ENCODE measurements around the gene ARSH.
"Not testable (repeated sequence)": the region's sequence is repeated elsewhere in the genome, so short reads cannot be mapped to it uniquely, and the experiment has no call there.

The ARSH gene

GRCh38 chrX:2967012-2967411 lies 39.3 kb upstream of the ARSH start:
- no peak for DNase-seq (ENCODE audit: low spot score)
- in situ Hi-C loops (cut with MboI; ENCODE audit: low sequenced_read_pairs, unreplicated experiment): no loop called here
- TF ChIP-seq, protein P1, sequence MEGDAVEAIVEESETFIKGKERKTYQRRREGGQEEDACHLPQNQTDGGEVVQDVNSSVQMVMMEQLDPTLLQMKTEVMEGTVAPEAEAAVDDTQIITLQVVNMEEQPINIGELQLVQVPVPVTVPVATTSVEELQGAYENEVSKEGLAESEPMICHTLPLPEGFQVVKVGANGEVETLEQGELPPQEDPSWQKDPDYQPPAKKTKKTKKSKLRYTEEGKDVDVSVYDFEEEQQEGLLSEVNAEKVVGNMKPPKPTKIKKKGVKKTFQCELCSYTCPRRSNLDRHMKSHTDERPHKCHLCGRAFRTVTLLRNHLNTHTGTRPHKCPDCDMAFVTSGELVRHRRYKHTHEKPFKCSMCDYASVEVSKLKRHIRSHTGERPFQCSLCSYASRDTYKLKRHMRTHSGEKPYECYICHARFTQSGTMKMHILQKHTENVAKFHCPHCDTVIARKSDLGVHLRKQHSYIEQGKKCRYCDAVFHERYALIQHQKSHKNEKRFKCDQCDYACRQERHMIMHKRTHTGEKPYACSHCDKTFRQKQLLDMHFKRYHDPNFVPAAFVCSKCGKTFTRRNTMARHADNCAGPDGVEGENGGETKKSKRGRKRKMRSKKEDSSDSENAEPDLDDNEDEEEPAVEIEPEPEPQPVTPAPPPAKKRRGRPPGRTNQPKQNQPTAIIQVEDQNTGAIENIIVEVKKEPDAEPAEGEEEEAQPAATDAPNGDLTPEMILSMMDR (IDR thresholded peaks at IDR 0.05; ENCODE audit: borderline replicate concordance, control extremely low read depth, extremely low read depth, insufficient read depth, missing control alignments): no peak

GRCh38 chrX:2967584-2967983 lies 38.8 kb upstream of the ARSH start:
- TF ChIP-seq, protein P1 (IDR thresholded peaks at IDR 0.05; ENCODE audit: borderline replicate concordance, control extremely low read depth, extremely low read depth, insufficient read depth, missing control alignments): no peak
- DNase-seq (ENCODE audit: low spot score): no peak
- in situ Hi-C loops (cut with MboI; ENCODE audit: low sequenced_read_pairs, unreplicated experiment): no loop called here

GRCh38 chrX:2967998-2968909 lies 38.1 kb upstream of the ARSH start:
- in situ Hi-C loops (cut with MboI; ENCODE audit: low sequenced_read_pairs, unreplicated experiment): no loop called here
- DNase-seq (ENCODE audit: low spot score): no peak
- TF ChIP-seq, protein P1 (IDR thresholded peaks at IDR 0.05; ENCODE audit: borderline replicate concordance, control extremely low read depth, extremely low read depth, insufficient read depth, missing control alignments): no peak

DNA sequence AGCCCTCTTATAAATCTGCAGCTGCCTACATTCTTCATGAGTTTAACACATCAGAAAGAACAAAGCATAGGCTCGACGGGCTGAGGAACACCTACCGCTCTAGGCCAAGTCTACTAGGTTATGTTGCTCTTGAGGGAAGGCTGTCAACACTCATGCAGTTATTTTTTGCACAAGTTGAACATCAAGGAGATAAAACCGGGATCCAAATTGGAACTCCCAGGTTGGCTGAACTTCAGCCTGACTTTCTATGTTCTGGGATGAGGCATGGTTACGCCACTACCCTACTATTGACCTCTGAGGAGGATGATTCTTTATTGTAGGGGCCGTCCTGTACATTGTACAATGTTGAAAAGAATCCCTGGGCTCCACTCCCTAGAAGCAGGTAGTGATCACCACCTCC lies 37.3 kb upstream of the ARSH start:
- in situ Hi-C loops (cut with MboI; ENCODE audit: low sequenced_read_pairs, unreplicated experiment): no loop called here
- TF ChIP-seq, protein P1 (IDR thresholded peaks at IDR 0.05; ENCODE audit: borderline replicate concordance, control extremely low read depth, extremely low read depth, insufficient read depth, missing control alignments): no peak
- DNase-seq (ENCODE audit: low spot score): no peak

GRCh38 chrX:2972391-2972790 lies 34.0 kb upstream of the ARSH start:
- no peak for DNase-seq (ENCODE audit: low spot score)
- in situ Hi-C loops (cut with MboI; ENCODE audit: low sequenced_read_pairs, unreplicated experiment): no loop called here
- TF ChIP-seq, protein P1 (IDR thresholded peaks at IDR 0.05; ENCODE audit: borderline replicate concordance, control extremely low read depth, extremely low read depth, insufficient read depth, missing control alignments): no peak

GRCh38 chrX:2974961-2975360 lies 31.4 kb upstream of the ARSH start:
- in situ Hi-C loops (cut with MboI; ENCODE audit: low sequenced_read_pairs, unreplicated experiment): no loop called here
- no peak for DNase-seq (ENCODE audit: low spot score)
- TF ChIP-seq, protein P1 (IDR thresholded peaks at IDR 0.05; ENCODE audit: borderline replicate concordance, control extremely low read depth, extremely low read depth, insufficient read depth, missing control alignments): no peak

DNA sequence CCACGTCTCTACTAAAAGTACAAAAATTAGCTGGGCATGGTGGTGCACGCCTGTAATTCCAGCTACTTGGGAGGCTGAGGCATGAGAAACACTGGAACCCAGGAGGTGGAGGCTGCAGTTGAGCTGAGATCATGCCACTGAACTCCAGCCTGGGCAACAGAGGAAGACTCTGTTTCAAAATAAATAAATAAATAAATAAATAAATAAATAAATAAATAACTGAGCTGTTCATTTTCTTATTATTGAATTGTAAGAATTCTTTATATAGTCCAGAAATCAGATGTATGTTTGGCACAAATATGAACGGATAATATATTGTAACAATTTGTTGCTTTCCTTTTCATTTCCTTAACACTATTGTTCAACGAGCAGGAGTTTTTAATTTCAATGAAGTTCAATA lies 27.7 kb upstream of the ARSH start:
- DNase-seq (ENCODE audit: low spot score): not testable (repeated sequence)

More for the DNA sequence above, 27.7 kb upstream of the ARSH start:
- in situ Hi-C loops (cut with MboI; ENCODE audit: low sequenced_read_pairs, unreplicated experiment): not testable (repeated sequence)
